Caki2 (cell line): ENCODE data around the gene IL27RA. TPM values are rescaled to one million over a fixed set of nuclear protein-coding genes. Genes with fewer than 3 reads are reported as not detected.

Experiments used
- DNase-seq: peaks from one replicate; pipeline ENCODE4 v3.0.0-alpha.2; 2015; ENCODE audit warnings: low read depth
- in situ Hi-C: cut with HindIII; loops from 2 replicates; pipeline ENCODE4 v1.10.0; 2016; ENCODE audit warnings: low sequenced_read_pairs, low pct_unique_long_range_greater_than_20kb, mixed read lengths
- total RNA-seq: library from RNA; depleted of rRNA; stranded (reverse); fragments of >200 nt; shearing (Covaris generic); gene quantifications from 2 replicates; pipeline ENCODE4 v1.2.3, GENCODE V29; 2014; ENCODE audit warnings: low replicate concordance; rRNA removed

Gene IL27RA
- total RNA-seq, 1 experiment from 2014 or later = 15.6 TPM

- in situ Hi-C loops = loop anchor here (25.0 kb wide), 1 partner anchor 180 kb away; the partner anchor contains the start of genes BRME1 and CC2D1A
- no peak for DNase-seq
Observed at GRCh38 chr19:14091813-14092462, 60.4 kb downstream of the IL27RA start.

- DNase-seq = no peak
- in situ Hi-C loops = loop anchor here (25.0 kb wide), 1 partner anchor 181 kb away; the partner anchor contains the start of genes BRME1 and CC2D1A
Observed at GRCh38 chr19:14093117-14093823, 61.7 kb downstream of the IL27RA start.

GRCh38 chr19:14094854-14095253 lies 63.3 kb downstream of the IL27RA start:
- no peak for DNase-seq
- in situ Hi-C loops = loop anchor here (25.0 kb wide), 1 partner anchor 183 kb away; the partner anchor contains the start of genes BRME1 and CC2D1A

GRCh38 chr19:14096272-14096992 lies 64.9 kb downstream of the IL27RA start:
- in situ Hi-C loops = loop anchor here (25.0 kb wide), 1 partner anchor 184 kb away; the partner anchor contains the start of genes BRME1 and CC2D1A
- DNase-seq = no peak

- in situ Hi-C loops = loop anchor here (25.0 kb wide), 1 partner anchor 185 kb away; the partner anchor contains the start of genes BRME1 and CC2D1A
- DNase-seq = no peak
Observed at GRCh38 chr19:14097532-14098151, 66.1 kb downstream of the IL27RA start.

GRCh38 chr19:14101003-14101545 lies 69.5 kb downstream of the IL27RA start:
- no peak for DNase-seq
- in situ Hi-C loops = no loop called here

- in situ Hi-C loops = no loop called here
- DNase-seq = no peak
Observed at GRCh38 chr19:14102102-14102696, 70.6 kb downstream of the IL27RA start.

GRCh38 chr19:14102756-14103155 lies 71.2 kb downstream of the IL27RA start:
- no peak for DNase-seq
- in situ Hi-C loops = no loop called here

Other genes with a start within 250 kb of the IL27RA start
- 6.2 and 6.3 TPM in 2 replicates for gene ZSWIM4, start 236.3 kb upstream of the IL27RA start, total RNA-seq
- gene NANOS3, start 154.6 kb upstream of the IL27RA start, total RNA-seq = not detected in 2 replicates
- gene BRME1, start 125.6 kb upstream of the IL27RA start, total RNA-seq = 5.5 and 12.7 TPM in 2 replicates
- gene CC2D1A, start 125.6 kb upstream of the IL27RA start, total RNA-seq = 24.1 and 28.2 TPM in 2 replicates
- 16.1 TPM in 1 of 2 replicates, not detected in the other for gene PODNL1, start 93.3 kb upstream of the IL27RA start, total RNA-seq
- 16.8 and 20.3 TPM in 2 replicates for gene DCAF15, start 79.3 kb upstream of the IL27RA start, total RNA-seq
- 6.1 and 7.5 TPM in 2 replicates for gene RFX1, start 25.4 kb upstream of the IL27RA start, total RNA-seq
- not detected in 2 replicates for gene RLN3, start 3.6 kb upstream of the IL27RA start, total RNA-seq
- gene PALM3, start 30.3 kb downstream of the IL27RA start, total RNA-seq = not detected in 2 replicates
- 2.5 and 2.7 TPM in 2 replicates for gene MISP3, start 41.0 kb downstream of the IL27RA start, total RNA-seq
- gene C19orf67, start 54.0 kb downstream of the IL27RA start, total RNA-seq = not detected in 2 replicates
- 68.1 and 92.1 TPM in 2 replicates for gene SAMD1, start 59.0 kb downstream of the IL27RA start, total RNA-seq
- gene PRKACA, start 86.0 kb downstream of the IL27RA start, total RNA-seq = 17.6 and 25.4 TPM in 2 replicates
- 80.1 and 109 TPM in 2 replicates for gene ASF1B, start 104.8 kb downstream of the IL27RA start, total RNA-seq
- gene ADGRL1, start 174.4 kb downstream of the IL27RA start, total RNA-seq = 2.4 and 4.1 TPM in 2 replicates